ENCODE results near the gene INCA1. TPM values are rescaled to one million over a fixed set of nuclear protein-coding genes. Genes with fewer than 3 reads are reported as not detected.

Gene INCA1
- total and polyA plus RNA-seq, 2 donors (not counting 3 experiments of a cell fraction or from before 2014, with no cell fraction given) = 0.71 to 1.0 TPM

DNA sequence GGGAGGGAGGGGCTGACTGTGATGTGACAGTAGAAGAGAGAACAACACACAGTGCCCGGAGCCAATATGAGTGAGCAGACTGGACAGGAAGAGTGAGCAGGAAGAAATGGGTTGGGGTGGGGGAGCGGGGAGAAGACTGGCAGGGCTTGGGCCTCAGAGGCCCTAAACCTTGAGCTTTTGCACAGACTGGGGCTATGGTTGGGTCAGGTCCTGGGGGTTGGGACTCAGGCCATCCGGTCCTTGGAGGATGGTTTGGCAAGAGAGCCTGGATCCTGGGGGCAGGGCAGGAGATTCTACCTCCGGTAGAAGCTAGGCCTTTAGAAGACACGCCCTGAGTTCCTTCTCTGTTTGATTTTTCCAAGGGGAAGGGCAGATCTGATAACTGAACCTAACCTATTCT, 10.9 kb downstream of the INCA1 start:
- BruUV-seq (replicated peaks) = no TSS peak
- H3K27ac ChIP-seq (ENCODE audit: insufficient read depth, low read depth, low read length) = peak overlapping the region; percentile 66

More for the DNA sequence above, 10.9 kb downstream of the INCA1 start:
- peak; percentile 75 for TF ChIP-seq POLR2A (IDR thresholded peaks at IDR 0.05; ENCODE audit: low read depth, low read length)
- TF ChIP-seq, protein P1, sequence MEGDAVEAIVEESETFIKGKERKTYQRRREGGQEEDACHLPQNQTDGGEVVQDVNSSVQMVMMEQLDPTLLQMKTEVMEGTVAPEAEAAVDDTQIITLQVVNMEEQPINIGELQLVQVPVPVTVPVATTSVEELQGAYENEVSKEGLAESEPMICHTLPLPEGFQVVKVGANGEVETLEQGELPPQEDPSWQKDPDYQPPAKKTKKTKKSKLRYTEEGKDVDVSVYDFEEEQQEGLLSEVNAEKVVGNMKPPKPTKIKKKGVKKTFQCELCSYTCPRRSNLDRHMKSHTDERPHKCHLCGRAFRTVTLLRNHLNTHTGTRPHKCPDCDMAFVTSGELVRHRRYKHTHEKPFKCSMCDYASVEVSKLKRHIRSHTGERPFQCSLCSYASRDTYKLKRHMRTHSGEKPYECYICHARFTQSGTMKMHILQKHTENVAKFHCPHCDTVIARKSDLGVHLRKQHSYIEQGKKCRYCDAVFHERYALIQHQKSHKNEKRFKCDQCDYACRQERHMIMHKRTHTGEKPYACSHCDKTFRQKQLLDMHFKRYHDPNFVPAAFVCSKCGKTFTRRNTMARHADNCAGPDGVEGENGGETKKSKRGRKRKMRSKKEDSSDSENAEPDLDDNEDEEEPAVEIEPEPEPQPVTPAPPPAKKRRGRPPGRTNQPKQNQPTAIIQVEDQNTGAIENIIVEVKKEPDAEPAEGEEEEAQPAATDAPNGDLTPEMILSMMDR (IDR thresholded peaks at IDR 0.05; ENCODE audit: extremely low read depth in 1 of 2, insufficient read depth in 1 of 2, low read depth in 1 of 2, low read length in 2 of 2) = no peak
- TF ChIP-seq EZH2 (IDR thresholded peaks at IDR 0.05; ENCODE audit: borderline replicate concordance, low read depth, low read length, severe bottlenecking) = no peak
- no peak for TF ChIP-seq FOS (IDR thresholded peaks at IDR 0.05; ENCODE audit: borderline replicate concordance, insufficient read depth, low read length)
- TF ChIP-seq JUN (IDR thresholded peaks at IDR 0.05; ENCODE audit: borderline replicate concordance, insufficient read depth, insufficient read length, low read depth) = no peak
- no peak for TF ChIP-seq MYC (IDR thresholded peaks at IDR 0.05; ENCODE audit: low read depth, low read length)
- TF ChIP-seq GATA2 (IDR thresholded peaks at IDR 0.05; ENCODE audit: insufficient read depth, insufficient read length, low read depth, low read length) = no peak
- TF ChIP-seq POLR2AphosphoS5 (IDR thresholded peaks at IDR 0.05; ENCODE audit: insufficient read depth, low read depth, low read length) = peak; percentile 61
- TF ChIP-seq, protein P2, sequence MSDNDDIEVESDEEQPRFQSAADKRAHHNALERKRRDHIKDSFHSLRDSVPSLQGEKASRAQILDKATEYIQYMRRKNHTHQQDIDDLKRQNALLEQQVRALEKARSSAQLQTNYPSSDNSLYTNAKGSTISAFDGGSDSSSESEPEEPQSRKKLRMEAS (IDR thresholded peaks at IDR 0.05; ENCODE audit: insufficient read depth, insufficient read length) = no peak
- ChIA-PET POLR2A (interaction anchor here (0.7 kb wide), 1 partner anchor 12 kb away, joined by 5 read pairs; the partner anchor contains the start of gene KIF1C), CTCF (interaction anchor here (0.8 to 4.6 kb wide), 10 partner anchors 11 to 453 kb away, joined by 3 to 50 read pairs (median 6); partner anchors contain the start of genes INCA1, KIF1C, RNF167 and SLC25A11)
- peak overlapping the region; percentile 52 for H3K9ac ChIP-seq (replicated peaks; ENCODE audit: extremely low read depth, insufficient read depth, low read length)
- no peaks in the 10 kb centered on the region for H4K20me1 ChIP-seq (replicated peaks; ENCODE audit: control insufficient read depth, extremely low read depth, insufficient read depth, low read length)
- H3K9me1 ChIP-seq (replicated peaks; ENCODE audit: control insufficient read depth, extremely low read depth, insufficient read depth, low read length) = no peaks in the 10 kb centered on the region
- H3K79me2 ChIP-seq (ENCODE audit: control insufficient read depth, insufficient read depth, low read length) = peaks cover 18% of the 10 kb centered on the region
- peak overlapping the region; percentile 84 for H3K4me2 ChIP-seq (ENCODE audit: insufficient read depth, low read length)
- H3K27me3 ChIP-seq (ENCODE audit: control insufficient read depth in 2 of 2, insufficient read depth in 2 of 2, low read length in 2 of 2) = no peaks in the 10 kb centered on the region
- intact Hi-C loops (cut with micrococcal nuclease) = loop anchor here (1.0 to 2.0 kb wide), 2 partner anchors 40 to 46 kb away; partner anchors contain the start of genes RNF167 and SLC25A11
- DNase-seq (ENCODE audit: low read depth, low spot score) = peak; percentile 40
- H3K36me3 ChIP-seq (ENCODE audit: control insufficient read depth in 2 of 2, extremely low read depth in 1 of 2, insufficient read depth in 2 of 2, low read length in 2 of 2) = peaks cover 2 to 15% of the 10 kb centered on the region in 2 experiments
- peak overlapping the region; percentile 96 for H2AFZ ChIP-seq (ENCODE audit: low read depth, low read length)
- no peaks in the 10 kb centered on the region for H3K9me3 ChIP-seq (replicated peaks; ENCODE audit: control insufficient read depth, insufficient read depth, low read length)
- dilution Hi-C loops (cut with MboI; ENCODE audit: extremely low pct_ligation_motif_present, low sequenced_read_pairs) = no loop called here
- peak overlapping the region; percentile 58 to 76 (median 60) for H3K4me3 ChIP-seq (replicated peaks in 1 of 3; ENCODE audit: insufficient read depth in 1 of 3, low read depth in 1 of 3, low read length in 3 of 3)
- H3K4me1 ChIP-seq (ENCODE audit: control insufficient read depth, extremely low read depth, insufficient read depth, low read length) = peaks cover 24% of the 10 kb centered on the region
- FAIRE-seq = peak; percentile 96
